Spleen (tissue), 11 donors: ENCODE measurements around the gene EPN3. TPM values are rescaled to one million over a fixed set of nuclear protein-coding genes. Genes with fewer than 3 reads are reported as not detected.

ENCODE experiments used
- DNase-seq: peaks from one replicate; pipeline ENCODE4 v3.0.0-alpha.2; 2020
- H3K27ac ChIP-seq, 8 donors: fragments of 200-600 bp; sonication (generic) in 7 of 8; 1 replicate in 4 of 8; 2 replicates in 4 of 8; pipeline versions ENCODE4 v1.5.0 to v1.8.0; 2016 to 2021; ENCODE audit warnings: inconsistent platforms in 4 of 8, mild to moderate bottlenecking in 4 of 8, moderate library complexity in 1 of 8
- H3K27me3 ChIP-seq, 7 donors: fragments of 200-600 bp; sonication (generic) in 6 of 7; replicated peaks in 1 of 7; 1 replicate in 4 of 7; 2 replicates in 3 of 7; pipeline versions ENCODE4 v1.5.0 to v1.8.0; 2016 to 2021; ENCODE audit warnings: inconsistent platforms in 3 of 7, mild to moderate bottlenecking in 1 of 7
- H3K36me3 ChIP-seq, 6 donors: fragments of 200-600 bp; sonication (generic) in 5 of 6; 1 replicate in 4 of 6; 2 replicates in 2 of 6; pipeline versions ENCODE4 v1.5.0 to v1.8.0; 2016 to 2021; ENCODE audit warnings: inconsistent platforms in 2 of 6
- H3K4me1 ChIP-seq, 6 donors: fragments of 200-600 bp; sonication (generic) in 5 of 6; 1 replicate in 3 of 6; 2 replicates in 3 of 6; pipeline versions ENCODE4 v1.5.0 to v1.8.0; 2016 to 2021; ENCODE audit warnings: inconsistent platforms in 3 of 6
- H3K4me3 ChIP-seq, 8 donors: fragments of 200-600 bp; sonication (generic) in 7 of 8; 1 replicate in 4 of 8; 2 replicates in 4 of 8; pipeline versions ENCODE4 v1.5.0 to v1.8.0; 2016 to 2021; ENCODE audit warnings: inconsistent platforms in 4 of 8, mild to moderate bottlenecking in 4 of 8, moderate library complexity in 2 of 8
- H3K9me3 ChIP-seq, 8 donors: fragments of 200-600 bp; sonication (generic) in 7 of 8; 1 replicate in 4 of 8; 2 replicates in 4 of 8; pipeline versions ENCODE4 v1.5.0 to v1.8.0; 2016 to 2021; ENCODE audit warnings: inconsistent platforms in 4 of 8
- POLR2A ChIP-seq, 3 donors: fragments of 450-650 bp; IDR thresholded peaks; one replicate each; pipeline ENCODE4 v1.5.1; 2017; ENCODE audit warnings: antibody characterized with exemption in 3 of 3, mild to moderate bottlenecking in 1 of 3
- POLR2AphosphoS5 ChIP-seq, 3 donors: sonication (generic); formaldehyde crosslinking; IDR thresholded peaks; one replicate each; pipeline ENCODE4 v1.5.1; 2017; ENCODE audit warnings: antibody characterized with exemption in 3 of 3
- WGBS, 5 donors: extraction: QIAGEN DNeasy Blood & Tissue Kit in 3 of 5; methylation state at CpG; one replicate each; pipeline versions ENCODE4 v1.1.5 to v1.1.7; 2013 to 2018; 5-methylcytosine and 5-hydroxymethylcytosine counted together
- intact Hi-C: fragments of 100-400 bp; cut with DNase I; formaldehyde crosslinking; loops from one replicate; pipeline ENCODE4 v1.15.0; 2023; ENCODE audit warnings: low total_unique reads
- polyA plus RNA-seq, 3 donors: library from polyadenylated mRNA; stranded (reverse); fragments of 200-250 nt; gene quantifications; one replicate each; pipeline ENCODE4 v1.2.1, GENCODE V29; 2013
- total RNA-seq, 7 donors: library from RNA; depleted of rRNA in 3 of 7; stranded (reverse); fragments of >200 nt in 3 of 7; fragmentation: NEBNext Ultra II Directional in 4 of 7; extraction: Animal tissue kit (Norgen Biotek cat#: 25700) in 4 of 7; gene quantifications; one replicate each; pipeline versions ENCODE4 v1.1.0 to v1.2.1, GENCODE V29; 2016 to 2021
- TF ChIP-seq, protein P1 (sequence below), 11 experiments: fragments of 200-600 bp in 7 of 11; fragments of 450-650 bp in 4 of 11; sonication (generic) in 4 of 11; IDR thresholded peaks in 8 of 11; conservative IDR thresholded peaks in 3 of 11; 1 replicate in 7 of 11; 2 replicates in 4 of 11; pipeline versions ENCODE4 v1.4.0 to v1.8.0; 2016 to 2021; ENCODE audit warnings: antibody characterized with exemption in 11 of 11, inconsistent platforms in 4 of 11, mild to moderate bottlenecking in 1 of 11
- donor health status: healthy with polysubstance abuse.
- donor health status: DM: no; HTN: no; CAD: no; lungs with moderate emphysema.
- donor health status: DM: no; HTN: no; CAD: no.
- donor health status: Bipolar disorder and iron deficiency.
- donor health status: healthy.
- donor health status: DM: no; HTN: no; CAD: no.
- donor health status: DM: yes; HTN: yes; CAD: no.

EPN3 gene
- total and polyA plus RNA-seq, 10 donors = 0.02 to 0.16 TPM; not detected in 8

DNA sequence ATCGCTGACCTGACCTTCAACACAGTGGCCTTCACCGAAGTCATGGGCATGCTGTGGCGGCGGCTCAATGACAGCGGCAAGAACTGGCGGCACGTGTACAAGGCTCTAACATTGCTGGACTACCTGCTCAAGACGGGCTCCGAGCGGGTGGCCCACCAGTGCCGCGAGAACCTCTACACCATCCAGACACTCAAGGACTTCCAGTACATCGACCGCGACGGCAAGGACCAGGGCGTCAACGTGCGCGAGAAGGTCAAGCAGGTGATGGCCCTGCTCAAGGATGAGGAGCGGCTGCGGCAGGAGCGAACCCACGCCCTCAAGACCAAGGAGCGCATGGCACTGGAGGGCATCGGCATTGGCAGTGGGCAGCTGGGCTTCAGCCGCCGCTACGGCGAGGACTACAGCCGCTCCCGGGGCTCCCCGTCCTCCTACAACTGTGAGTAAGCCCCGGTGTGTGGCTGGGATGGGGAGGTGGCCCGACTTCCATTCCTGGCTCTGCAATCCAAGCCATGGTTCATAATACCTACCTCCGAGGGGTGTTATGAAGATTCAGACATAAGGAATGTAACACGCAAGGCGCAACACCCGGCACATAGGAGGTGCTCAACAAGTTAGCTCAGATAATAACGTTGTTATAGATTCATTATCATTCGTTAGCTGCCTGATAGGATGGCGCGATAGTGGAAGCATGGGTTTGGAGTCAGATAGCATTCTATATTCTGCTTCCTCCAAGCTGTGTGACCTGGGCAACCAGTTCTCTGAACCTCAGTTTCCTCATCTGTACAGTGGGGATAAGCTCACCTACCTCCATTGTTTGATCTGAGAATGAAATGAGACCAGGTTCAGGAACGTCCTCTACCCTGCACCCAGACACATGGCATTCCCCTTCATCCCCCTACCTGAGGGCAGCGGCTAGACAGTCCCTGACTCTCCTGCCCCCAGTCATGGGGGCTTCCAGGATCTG is 4.4 kb downstream of the EPN3 start:
- Histone ChIP-seq H3K9me3 (no peaks in the 10 kb centered on the region), H3K27ac (no peak overlapping the region), H3K36me3 (no peaks in the 10 kb centered on the region), H3K27me3 (peaks cover 0 to 31% (median 19%) of the 10 kb centered on the region in 7 donors), H3K4me1 (peaks cover 0 to 40% (median 24%) of the 10 kb centered on the region in 6 donors), H3K4me3 (no peak overlapping the region)
- 92 to 97% (median 95%) methylated on average over 37 to 45 of the region's 45 CpGs for WGBS, 5 donors
- TF ChIP-seq POLR2A (IDR thresholded peaks at IDR 0.05) = no peak
- TF ChIP-seq, protein P1, sequence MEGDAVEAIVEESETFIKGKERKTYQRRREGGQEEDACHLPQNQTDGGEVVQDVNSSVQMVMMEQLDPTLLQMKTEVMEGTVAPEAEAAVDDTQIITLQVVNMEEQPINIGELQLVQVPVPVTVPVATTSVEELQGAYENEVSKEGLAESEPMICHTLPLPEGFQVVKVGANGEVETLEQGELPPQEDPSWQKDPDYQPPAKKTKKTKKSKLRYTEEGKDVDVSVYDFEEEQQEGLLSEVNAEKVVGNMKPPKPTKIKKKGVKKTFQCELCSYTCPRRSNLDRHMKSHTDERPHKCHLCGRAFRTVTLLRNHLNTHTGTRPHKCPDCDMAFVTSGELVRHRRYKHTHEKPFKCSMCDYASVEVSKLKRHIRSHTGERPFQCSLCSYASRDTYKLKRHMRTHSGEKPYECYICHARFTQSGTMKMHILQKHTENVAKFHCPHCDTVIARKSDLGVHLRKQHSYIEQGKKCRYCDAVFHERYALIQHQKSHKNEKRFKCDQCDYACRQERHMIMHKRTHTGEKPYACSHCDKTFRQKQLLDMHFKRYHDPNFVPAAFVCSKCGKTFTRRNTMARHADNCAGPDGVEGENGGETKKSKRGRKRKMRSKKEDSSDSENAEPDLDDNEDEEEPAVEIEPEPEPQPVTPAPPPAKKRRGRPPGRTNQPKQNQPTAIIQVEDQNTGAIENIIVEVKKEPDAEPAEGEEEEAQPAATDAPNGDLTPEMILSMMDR (IDR thresholded peaks at IDR 0.05 in 8 of 11, conservative IDR thresholded peaks at IDR 0.05 in 3 of 11) = no peak
- TF ChIP-seq POLR2AphosphoS5 (IDR thresholded peaks at IDR 0.05) = no peak
- intact Hi-C loops = no loop called here
- no peak for DNase-seq

DNA sequence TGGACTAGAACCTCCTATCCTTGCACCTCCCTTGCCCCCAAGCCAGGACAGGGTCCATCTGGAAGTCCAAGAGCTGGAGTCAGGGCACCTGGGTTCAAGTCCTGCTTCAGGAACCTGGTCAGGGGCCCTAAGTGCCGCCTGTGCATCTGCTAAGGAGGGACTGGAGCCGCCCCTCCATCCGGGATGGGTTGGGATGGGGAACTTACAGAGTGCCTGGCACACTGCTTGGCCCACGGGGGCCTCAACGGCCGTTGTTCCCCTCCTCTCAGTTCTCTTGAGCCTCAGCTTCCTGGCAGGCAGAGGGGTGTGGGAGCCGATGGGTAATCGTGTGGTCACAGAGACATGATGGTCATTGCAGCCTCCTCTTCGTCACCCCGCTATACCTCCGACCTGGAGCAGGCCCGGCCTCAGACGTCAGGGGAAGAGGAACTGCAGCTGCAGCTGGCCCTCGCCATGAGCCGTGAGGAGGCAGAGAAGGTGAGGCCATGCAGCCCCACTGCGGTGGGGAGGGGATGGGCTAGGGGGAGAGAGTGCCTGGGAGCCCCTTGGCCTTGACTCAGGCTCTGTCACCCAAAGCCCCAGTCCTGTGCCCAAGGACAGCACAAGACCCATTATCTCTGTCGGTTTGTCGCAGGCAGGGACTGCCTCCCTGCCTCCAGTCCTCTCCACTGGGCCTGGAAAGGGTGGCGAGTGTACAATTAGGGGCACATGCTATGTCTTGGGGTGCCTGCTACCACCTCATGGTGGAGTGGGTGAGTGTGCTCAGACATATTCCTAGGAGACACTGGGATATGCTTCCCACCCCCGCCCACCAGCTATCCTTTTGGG is 5.4 kb downstream of the EPN3 start:
- TF ChIP-seq POLR2AphosphoS5 (IDR thresholded peaks at IDR 0.05) (no peak), POLR2A (IDR thresholded peaks at IDR 0.05) (no peak)
- TF ChIP-seq, protein P1 (IDR thresholded peaks at IDR 0.05 in 8 of 11, conservative IDR thresholded peaks at IDR 0.05 in 3 of 11) = no peak
- H3K27ac ChIP-seq = no peak overlapping the region
- WGBS, 5 donors = 78 to 87% (median 80%) methylated on average over 18 to 20 of the region's 20 CpGs
- no peaks in the 10 kb centered on the region for H3K9me3 ChIP-seq
- intact Hi-C loops = no loop called here
- H3K4me3 ChIP-seq = no peak overlapping the region
- H3K27me3 ChIP-seq = peaks cover 0 to 22% (median 9%) of the 10 kb centered on the region in 7 donors
- no peak for DNase-seq
- H3K36me3 ChIP-seq = no peaks in the 10 kb centered on the region
- H3K4me1 ChIP-seq = peaks cover 5 to 40% (median 24%) of the 10 kb centered on the region in 6 donors

DNA sequence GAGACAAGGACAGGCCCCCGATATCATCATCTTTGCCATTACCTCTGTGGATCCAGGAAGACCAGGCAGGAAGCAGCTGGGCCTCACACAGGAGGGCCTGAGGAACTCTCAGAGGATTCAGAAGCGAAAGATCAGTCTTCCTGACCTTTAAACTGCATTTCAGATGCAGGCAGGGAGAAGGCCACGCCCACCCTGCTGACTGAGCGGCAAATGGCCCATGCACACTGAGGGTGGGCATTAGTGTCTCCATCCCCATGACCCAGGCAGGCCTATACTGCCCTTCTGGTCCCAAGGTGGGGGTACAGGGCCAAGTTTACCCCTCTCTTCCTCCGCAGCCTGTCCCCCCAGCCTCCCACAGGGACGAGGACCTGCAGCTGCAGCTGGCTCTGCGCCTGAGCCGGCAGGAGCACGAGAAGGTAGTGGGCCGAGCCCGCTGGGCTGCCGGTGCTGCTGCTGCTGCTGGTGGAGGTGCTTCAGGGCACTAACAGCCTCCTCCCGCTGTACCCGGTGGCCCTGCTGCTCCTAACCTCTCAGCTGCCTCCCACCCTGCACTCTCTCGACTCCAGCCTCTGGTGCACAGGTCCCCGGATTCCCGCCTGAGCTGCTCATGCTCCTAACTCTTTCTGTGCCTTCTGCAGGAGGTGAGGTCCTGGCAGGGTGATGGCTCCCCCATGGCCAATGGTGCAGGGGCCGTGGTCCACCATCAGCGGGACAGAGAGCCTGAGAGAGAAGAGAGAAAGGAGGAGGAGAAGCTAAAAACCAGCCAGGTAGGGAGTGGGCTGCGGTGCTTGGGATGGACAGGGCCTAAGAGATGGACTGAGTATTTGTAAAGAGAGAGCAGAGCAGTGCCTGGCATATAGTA is 6.2 kb downstream of the EPN3 start:
- no peak for DNase-seq
- H3K27me3 ChIP-seq = peaks cover 0 to 13% (median 6%) of the 10 kb centered on the region in 7 donors
- no peaks in the 10 kb centered on the region for H3K9me3 ChIP-seq
- no peaks in the 10 kb centered on the region for H3K36me3 ChIP-seq
- intact Hi-C loops = no loop called here
- H3K27ac ChIP-seq = no peak overlapping the region
- TF ChIP-seq, protein P1 (IDR thresholded peaks at IDR 0.05 in 8 of 11, conservative IDR thresholded peaks at IDR 0.05 in 3 of 11) = no peak
- TF ChIP-seq POLR2A (IDR thresholded peaks at IDR 0.05) (no peak), POLR2AphosphoS5 (IDR thresholded peaks at IDR 0.05) (no peak)
- H3K4me1 ChIP-seq = peaks cover 5 to 34% (median 18%) of the 10 kb centered on the region in 6 donors
- 75 to 86% (median 83%) methylated on average over 16 to 20 of the region's 20 CpGs for WGBS, 5 donors
- H3K4me3 ChIP-seq = no peak overlapping the region
